Endothelial cell of umbilical vein (primary cell): ENCODE measurements around the gene ALDH1L1. TPM values are rescaled to one million over a fixed set of nuclear protein-coding genes. Genes with fewer than 3 reads are reported as not detected.

ENCODE experiments used
- BruUV-seq: library from RNA; stranded (reverse); fragments of 400-500 nt; replicated peaks from 2 replicates; lab custom pipeline; 2021; lab: Mats Ljungman, UMichigan
- CTCF ChIA-PET: fragments of 300-600, 350-600 bp; sonication (Branson Sonifier 250); formaldehyde crosslinking; loops from one replicate; lab custom pipeline; 2021; ENCODE audit warnings: antibody characterized with exemption, inconsistent platforms; lab: Charles Lee
- POLR2A ChIA-PET: fragments of 300-600, 350-600 bp; sonication (Branson Sonifier 250); formaldehyde crosslinking; loops from one replicate; lab custom pipeline; 2021; ENCODE audit warnings: antibody characterized with exemption, inconsistent platforms; lab: Charles Lee
- DNase-seq: peaks from one replicate; pipeline ENCODE4 v3.0.0-alpha.2; 2011; ENCODE audit warnings: low read depth, low spot score
- FAIRE-seq: peaks from 2 replicates; lab custom pipeline; 2011; peaks lifted over from hg19 to GRCh38; lab: Jason Lieb, UNC
- H2AFZ ChIP-seq: 2 replicates; pipeline ENCODE4 v1.6.0; 2012; ENCODE audit warnings: low read depth, low read length, control low read depth, inconsistent platforms
- H3K27ac ChIP-seq: 2 replicates; pipeline ENCODE4 v1.5.1; 2011; ENCODE audit warnings: low read depth, mild to moderate bottlenecking, control low read depth, low read length, moderate library complexity; ENCODE audit not compliant: insufficient read depth
- H3K27me3 ChIP-seq, 2 experiments: 2 replicates each; pipeline versions ENCODE4 v1.6.0 to v1.6.1; 2011; ENCODE audit warnings: low read length in 2 of 2, mixed read lengths in 1 of 2; ENCODE audit not compliant: control insufficient read depth in 2 of 2, insufficient read depth in 2 of 2
- H3K36me3 ChIP-seq, 2 experiments: 2 replicates in 1 of 2; 3 replicates in 1 of 2; pipeline ENCODE4 v1.5.1; 2011; ENCODE audit warnings: low read length in 2 of 2, mild to moderate bottlenecking in 1 of 2, moderate library complexity in 1 of 2; ENCODE audit not compliant: control insufficient read depth in 2 of 2, insufficient read depth in 2 of 2; ENCODE audit errors: extremely low read depth in 1 of 2
- H3K4me1 ChIP-seq: 3 replicates; pipeline ENCODE4 v1.5.1; 2011; ENCODE audit warnings: mild to moderate bottlenecking, low read length; ENCODE audit not compliant: control insufficient read depth, insufficient read depth; ENCODE audit errors: extremely low read depth
- H3K4me2 ChIP-seq: 2 replicates; pipeline ENCODE4 v1.6.1; 2011; ENCODE audit warnings: low read length, control low read depth, mixed read lengths; ENCODE audit not compliant: insufficient read depth
- H3K4me3 ChIP-seq, 3 experiments: fragments of 200-600 bp in 1 of 3; sonication (generic), shearing (Covaris generic) in 1 of 3; replicated peaks in 1 of 3; 2 replicates each; pipeline ENCODE4 v1.5.1; 2011 to 2016; ENCODE audit warnings: control low read depth in 3 of 3, low read length in 3 of 3, mild to moderate bottlenecking in 2 of 3, inconsistent platforms in 1 of 3, low read depth in 1 of 3, moderate library complexity in 1 of 3; ENCODE audit not compliant: insufficient read depth in 1 of 3
- H3K79me2 ChIP-seq: 2 replicates; pipeline ENCODE4 v1.6.0; 2012; ENCODE audit warnings: low read length, inconsistent platforms; ENCODE audit not compliant: control insufficient read depth, insufficient read depth
- H3K9ac ChIP-seq: replicated peaks from 2 replicates; pipeline ENCODE3; 2011; ENCODE audit warnings: low read length, control low read depth; ENCODE audit not compliant: insufficient read depth; ENCODE audit errors: extremely low read depth
- H3K9me1 ChIP-seq: replicated peaks from 3 replicates; pipeline ENCODE4 v1.6.0; 2011; ENCODE audit warnings: mild to moderate bottlenecking, low read length; ENCODE audit not compliant: control insufficient read depth, insufficient read depth; ENCODE audit errors: extremely low read depth
- H3K9me3 ChIP-seq: replicated peaks from 2 replicates; pipeline ENCODE4 v1.5.1; 2012; ENCODE audit warnings: low read length, inconsistent platforms; ENCODE audit not compliant: control insufficient read depth, insufficient read depth
- H4K20me1 ChIP-seq: replicated peaks from 2 replicates; pipeline ENCODE3; 2011; ENCODE audit warnings: mild to moderate bottlenecking, low read length; ENCODE audit not compliant: control insufficient read depth, insufficient read depth; ENCODE audit errors: extremely low read depth
- EZH2 ChIP-seq: IDR thresholded peaks from 2 replicates; pipeline ENCODE4 v1.6.1; 2012; ENCODE audit warnings: borderline replicate concordance, low read depth, mild to moderate bottlenecking, moderate library complexity, low read length, inconsistent platforms; ENCODE audit not compliant: severe bottlenecking
- FOS ChIP-seq: IDR thresholded peaks from 2 replicates; pipeline ENCODE4 v1.6.1; 2011; ENCODE audit warnings: mild to moderate bottlenecking, low read length, moderate library complexity, borderline replicate concordance; ENCODE audit not compliant: insufficient read depth
- GATA2 ChIP-seq: IDR thresholded peaks from 2 replicates; pipeline ENCODE4 v1.7.0; 2011; ENCODE audit warnings: low read depth, mild to moderate bottlenecking, moderate library complexity, mixed read lengths, low read length; ENCODE audit not compliant: insufficient read length, insufficient read depth
- JUN ChIP-seq: IDR thresholded peaks from 2 replicates; pipeline ENCODE4 v1.6.1; 2011; ENCODE audit warnings: borderline replicate concordance, low read depth; ENCODE audit not compliant: insufficient read length, insufficient read depth
- MYC ChIP-seq: IDR thresholded peaks from one replicate; pipeline ENCODE4 v1.6.1; 2011; ENCODE audit warnings: mild to moderate bottlenecking, low read depth, low read length
- POLR2A ChIP-seq: IDR thresholded peaks from 2 replicates; pipeline ENCODE4 v1.6.1; 2012; ENCODE audit warnings: low read depth, mild to moderate bottlenecking, control low read depth, low read length
- POLR2AphosphoS5 ChIP-seq: IDR thresholded peaks from 2 replicates; pipeline ENCODE4 v1.6.1; 2012; ENCODE audit warnings: low read depth, mild to moderate bottlenecking, control low read depth, low read length, moderate library complexity; ENCODE audit not compliant: insufficient read depth
- dilution Hi-C: fragments of 300-500 bp; cut with MboI; formaldehyde crosslinking; loops from one replicate; pipeline ENCODE4 v1.15.0; 2019; ENCODE audit warnings: low sequenced_read_pairs; ENCODE audit not compliant: extremely low pct_ligation_motif_present
- intact Hi-C: fragments of 100-400 bp; cut with micrococcal nuclease; formaldehyde crosslinking; loops from one replicate; pipeline ENCODE4 v1.10.0; 2022
- polyA plus RNA-seq, 4 experiments: library from polyadenylated mRNA; depleted of rRNA in 3 of 4; stranded (reverse) in 3 of 4; unstranded in 1 of 4; fragments of >200 nt; gene quantifications; 2 replicates each; pipeline versions ENCODE4 v1.2.1 to v1.2.3, GENCODE V29; 2011 to 2012; ENCODE audit warnings: missing spikeins in 1 of 4
- total RNA-seq: library from RNA; stranded (reverse); gene quantifications from 2 replicates; pipeline ENCODE4 v1.2.3, GENCODE V29; 2021
- TF ChIP-seq, protein P1 (sequence below): IDR thresholded peaks from 2 replicates; pipeline ENCODE4 v1.6.1; 2011; ENCODE audit not compliant: insufficient read depth, insufficient read length
- TF ChIP-seq, protein P2 (sequence below), 2 donors: IDR thresholded peaks; 1 replicate in 1 of 2; 2 replicates in 1 of 2; pipeline ENCODE4 v1.5.1; 2011; ENCODE audit warnings: low read length in 2 of 2, mild to moderate bottlenecking in 2 of 2, moderate library complexity in 2 of 2, control low read depth in 1 of 2, inconsistent platforms in 1 of 2, low read depth in 1 of 2; ENCODE audit not compliant: insufficient read depth in 1 of 2; ENCODE audit errors: extremely low read depth in 1 of 2

The ALDH1L1 gene
- total and polyA plus RNA-seq, 2 donors (not counting 3 experiments of a cell fraction or from before 2014, with no cell fraction given) = not detected

DNA sequence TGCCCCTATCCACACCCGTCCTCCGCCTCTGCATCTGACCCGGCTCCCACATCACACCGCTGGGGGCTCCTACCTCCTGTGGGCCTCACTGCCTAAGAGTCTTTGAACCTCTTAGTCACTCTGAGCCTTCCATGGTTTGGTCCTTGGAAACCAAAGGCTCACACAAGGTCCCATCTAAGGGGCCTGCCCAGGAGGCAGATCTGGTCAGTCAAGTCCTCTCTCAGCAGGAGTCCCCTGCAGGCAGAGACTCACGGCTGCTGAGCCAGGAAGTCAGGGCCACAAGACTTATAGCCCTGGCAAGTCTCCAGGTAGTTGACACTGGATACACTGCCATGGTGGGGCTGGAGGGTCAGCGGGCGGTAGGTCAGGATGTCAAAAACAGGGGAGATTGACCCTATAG lies 31.2 kb upstream of the ALDH1L1 start:
- Histone ChIP-seq H3K9ac (no peak overlapping the region), H3K4me2 (no peak overlapping the region), H3K27me3 (peaks cover 23 to 24% of the 10 kb centered on the region in 2 experiments), H4K20me1 (no peaks in the 10 kb centered on the region), H3K79me2 (no peaks in the 10 kb centered on the region), H3K27ac (no peak overlapping the region), H3K4me3 (no peak overlapping the region), H3K9me1 (no peaks in the 10 kb centered on the region), H2AFZ (no peak overlapping the region), H3K36me3 (no peaks in the 10 kb centered on the region), H3K4me1 (peaks cover 11% of the 10 kb centered on the region), H3K9me3 (no peaks in the 10 kb centered on the region)
- TF ChIP-seq, protein P1, sequence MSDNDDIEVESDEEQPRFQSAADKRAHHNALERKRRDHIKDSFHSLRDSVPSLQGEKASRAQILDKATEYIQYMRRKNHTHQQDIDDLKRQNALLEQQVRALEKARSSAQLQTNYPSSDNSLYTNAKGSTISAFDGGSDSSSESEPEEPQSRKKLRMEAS = no peak
- no peak for TF ChIP-seq FOS
- TF ChIP-seq, protein P2, sequence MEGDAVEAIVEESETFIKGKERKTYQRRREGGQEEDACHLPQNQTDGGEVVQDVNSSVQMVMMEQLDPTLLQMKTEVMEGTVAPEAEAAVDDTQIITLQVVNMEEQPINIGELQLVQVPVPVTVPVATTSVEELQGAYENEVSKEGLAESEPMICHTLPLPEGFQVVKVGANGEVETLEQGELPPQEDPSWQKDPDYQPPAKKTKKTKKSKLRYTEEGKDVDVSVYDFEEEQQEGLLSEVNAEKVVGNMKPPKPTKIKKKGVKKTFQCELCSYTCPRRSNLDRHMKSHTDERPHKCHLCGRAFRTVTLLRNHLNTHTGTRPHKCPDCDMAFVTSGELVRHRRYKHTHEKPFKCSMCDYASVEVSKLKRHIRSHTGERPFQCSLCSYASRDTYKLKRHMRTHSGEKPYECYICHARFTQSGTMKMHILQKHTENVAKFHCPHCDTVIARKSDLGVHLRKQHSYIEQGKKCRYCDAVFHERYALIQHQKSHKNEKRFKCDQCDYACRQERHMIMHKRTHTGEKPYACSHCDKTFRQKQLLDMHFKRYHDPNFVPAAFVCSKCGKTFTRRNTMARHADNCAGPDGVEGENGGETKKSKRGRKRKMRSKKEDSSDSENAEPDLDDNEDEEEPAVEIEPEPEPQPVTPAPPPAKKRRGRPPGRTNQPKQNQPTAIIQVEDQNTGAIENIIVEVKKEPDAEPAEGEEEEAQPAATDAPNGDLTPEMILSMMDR (IDR thresholded peaks at IDR 0.05; ENCODE audit: extremely low read depth in 1 of 2, insufficient read depth in 1 of 2, low read depth in 1 of 2, low read length in 2 of 2) = no peak
- TF ChIP-seq POLR2A = no peak
- no peak for TF ChIP-seq POLR2AphosphoS5
- TF ChIP-seq EZH2 = no peak
- TF ChIP-seq JUN = no peak
- no peak for TF ChIP-seq GATA2
- TF ChIP-seq MYC = no peak
- no peak for DNase-seq
- no peak for FAIRE-seq
- BruUV-seq = no TSS peak
- dilution Hi-C loops (no loop called here), intact Hi-C loops (loop anchor here (5.0 kb wide), 1 partner anchor 79 kb away; no protein-coding TSS in a partner anchor)
- CTCF ChIA-PET = interaction anchor here (6.8 kb wide), 1 partner anchor 14 kb away, joined by 55 read pairs; no protein-coding TSS in a partner anchor
- POLR2A ChIA-PET = no interaction called here
